GM20000 (cell line): Measurements from ENCODE around the gene NAA10.

ENCODE experiments used
- DNase-seq: peaks from one replicate; pipeline ENCODE4 v3.0.0; 2012; ENCODE audit warnings: low spot score
- CTCF ChIP-seq: IDR thresholded peaks from 2 replicates; pipeline ENCODE4 v1.5.1; 2012; ENCODE audit warnings: mild to moderate bottlenecking, control low read depth; ENCODE audit errors: extremely low read depth, missing control alignments

The NAA10 gene

GRCh38 chrX:153921070-153921469, 13.8 kb downstream of the NAA10 start:
- TF ChIP-seq CTCF: no peak
- no peak for DNase-seq

- TF ChIP-seq CTCF: no peak
- no peak for DNase-seq
Observed at GRCh38 chrX:153920546-153920945, 14.3 kb downstream of the NAA10 start.

- no peak for DNase-seq
- no peak for TF ChIP-seq CTCF
Observed at GRCh38 chrX:153919281-153919680, 15.6 kb downstream of the NAA10 start.

- no peak for TF ChIP-seq CTCF
- DNase-seq: no peak
Observed at GRCh38 chrX:153917869-153918268, 17.0 kb downstream of the NAA10 start.

- no peak for TF ChIP-seq CTCF
- no peak for DNase-seq
Observed at GRCh38 chrX:153913701-153914100, 21.1 kb downstream of the NAA10 start.

- no peak for TF ChIP-seq CTCF
- no peak for DNase-seq
Observed at GRCh38 chrX:153913211-153913610, 21.6 kb downstream of the NAA10 start.

GRCh38 chrX:153911798-153912197, 23.0 kb downstream of the NAA10 start:
- TF ChIP-seq CTCF: no peak
- no peak for DNase-seq
